Measurements from ENCODE around the gene POLR2J. TPM values are rescaled to one million over a fixed set of nuclear protein-coding genes. Genes with fewer than 3 reads are reported as not detected.
"Not testable (repeated sequence)": the region's sequence is repeated elsewhere in the genome, so short reads cannot be mapped to it uniquely, and the experiment has no call there.

POLR2J gene
- polyA plus RNA-seq, 1 donor (not counting 4 experiments of a cell fraction or from before 2014, with no cell fraction given): 65.0 TPM

- H3K36me3 ChIP-seq (ENCODE audit: control insufficient read depth in 2 of 2, extremely low read depth in 1 of 2, insufficient read depth in 2 of 2, low read length in 2 of 2); DNase-seq (ENCODE audit: low read depth, low spot score); H3K27ac ChIP-seq (ENCODE audit: control insufficient read depth, insufficient read depth, low read length); H3K9ac ChIP-seq (ENCODE audit: control insufficient read depth, extremely low read depth, insufficient read depth, low read length); H3K27me3 ChIP-seq (ENCODE audit: control insufficient read depth, extremely low read depth, insufficient read depth, low read length); H2AFZ ChIP-seq (ENCODE audit: control insufficient read depth, low read length); FAIRE-seq; H3K79me2 ChIP-seq (ENCODE audit: control insufficient read depth, insufficient read depth, low read length); H3K4me3 ChIP-seq (ENCODE audit: control insufficient read depth in 2 of 3, extremely low read depth in 1 of 3, insufficient read depth in 2 of 3, low read depth in 1 of 3, low read length in 3 of 3); H4K20me1 ChIP-seq (ENCODE audit: control insufficient read depth, extremely low read depth, insufficient read depth, low read length); H3K4me2 ChIP-seq (ENCODE audit: control insufficient read depth, extremely low read depth, insufficient read depth, low read depth, low read length); H3K9me3 ChIP-seq (ENCODE audit: control insufficient read depth, low read depth, low read length); H3K4me1 ChIP-seq (ENCODE audit: control insufficient read depth, extremely low read depth, insufficient read depth, low read length); dilution Hi-C loops (cut with MboI; ENCODE audit: extremely low pct_ligation_motif_present, low sequenced_read_pairs); H3K9me1 ChIP-seq (ENCODE audit: control insufficient read depth, extremely low read depth, insufficient read depth, low read length): not testable (repeated sequence)
Measured at GRCh38 chr7:102520797-102521196, 42.1 kb upstream of the POLR2J start.

GRCh38 chr7:102517550-102518147 is 38.9 kb upstream of the POLR2J start, which contains the start of gene RASA4B:
Gene RASA4B, minus strand, starts transcription at chr7:102517777. Its CDS starts 67 bp downstream, at chr7:102517710.
- dilution Hi-C loops (cut with MboI; ENCODE audit: extremely low pct_ligation_motif_present, low sequenced_read_pairs); H3K9me3 ChIP-seq (ENCODE audit: control insufficient read depth, low read depth, low read length); H3K4me3 ChIP-seq (ENCODE audit: control insufficient read depth in 2 of 3, extremely low read depth in 1 of 3, insufficient read depth in 2 of 3, low read depth in 1 of 3, low read length in 3 of 3); H3K36me3 ChIP-seq (ENCODE audit: control insufficient read depth in 2 of 2, extremely low read depth in 1 of 2, insufficient read depth in 2 of 2, low read length in 2 of 2); H3K27ac ChIP-seq (ENCODE audit: control insufficient read depth, insufficient read depth, low read length); H3K9ac ChIP-seq (ENCODE audit: control insufficient read depth, extremely low read depth, insufficient read depth, low read length); H3K79me2 ChIP-seq (ENCODE audit: control insufficient read depth, insufficient read depth, low read length); H3K4me2 ChIP-seq (ENCODE audit: control insufficient read depth, extremely low read depth, insufficient read depth, low read depth, low read length); H3K27me3 ChIP-seq (ENCODE audit: control insufficient read depth, extremely low read depth, insufficient read depth, low read length); H2AFZ ChIP-seq (ENCODE audit: control insufficient read depth, low read length); H3K4me1 ChIP-seq (ENCODE audit: control insufficient read depth, extremely low read depth, insufficient read depth, low read length); FAIRE-seq; H4K20me1 ChIP-seq (ENCODE audit: control insufficient read depth, extremely low read depth, insufficient read depth, low read length); DNase-seq (ENCODE audit: low read depth, low spot score); H3K9me1 ChIP-seq (ENCODE audit: control insufficient read depth, extremely low read depth, insufficient read depth, low read length): not testable (repeated sequence)

- H3K9me1 ChIP-seq (ENCODE audit: control insufficient read depth, extremely low read depth, insufficient read depth, low read length); FAIRE-seq; DNase-seq (ENCODE audit: low read depth, low spot score); H3K4me2 ChIP-seq (ENCODE audit: control insufficient read depth, extremely low read depth, insufficient read depth, low read depth, low read length); H4K20me1 ChIP-seq (ENCODE audit: control insufficient read depth, extremely low read depth, insufficient read depth, low read length); H3K27ac ChIP-seq (ENCODE audit: control insufficient read depth, insufficient read depth, low read length); H2AFZ ChIP-seq (ENCODE audit: control insufficient read depth, low read length); H3K79me2 ChIP-seq (ENCODE audit: control insufficient read depth, insufficient read depth, low read length); dilution Hi-C loops (cut with MboI; ENCODE audit: extremely low pct_ligation_motif_present, low sequenced_read_pairs); H3K4me3 ChIP-seq (ENCODE audit: control insufficient read depth in 2 of 3, extremely low read depth in 1 of 3, insufficient read depth in 2 of 3, low read depth in 1 of 3, low read length in 3 of 3); H3K4me1 ChIP-seq (ENCODE audit: control insufficient read depth, extremely low read depth, insufficient read depth, low read length); H3K9ac ChIP-seq (ENCODE audit: control insufficient read depth, extremely low read depth, insufficient read depth, low read length); H3K36me3 ChIP-seq (ENCODE audit: control insufficient read depth in 2 of 2, extremely low read depth in 1 of 2, insufficient read depth in 2 of 2, low read length in 2 of 2); H3K27me3 ChIP-seq (ENCODE audit: control insufficient read depth, extremely low read depth, insufficient read depth, low read length); H3K9me3 ChIP-seq (ENCODE audit: control insufficient read depth, low read depth, low read length): not testable (repeated sequence)
Measured at GRCh38 chr7:102516951-102517350, 38.2 kb upstream of the POLR2J start.

GRCh38 chr7:102515889-102516288 is 37.2 kb upstream of the POLR2J start:
- FAIRE-seq; H3K27ac ChIP-seq (ENCODE audit: control insufficient read depth, insufficient read depth, low read length); dilution Hi-C loops (cut with MboI; ENCODE audit: extremely low pct_ligation_motif_present, low sequenced_read_pairs); H4K20me1 ChIP-seq (ENCODE audit: control insufficient read depth, extremely low read depth, insufficient read depth, low read length); DNase-seq (ENCODE audit: low read depth, low spot score); H3K9me1 ChIP-seq (ENCODE audit: control insufficient read depth, extremely low read depth, insufficient read depth, low read length); H3K9me3 ChIP-seq (ENCODE audit: control insufficient read depth, low read depth, low read length); H3K4me2 ChIP-seq (ENCODE audit: control insufficient read depth, extremely low read depth, insufficient read depth, low read depth, low read length); H3K4me3 ChIP-seq (ENCODE audit: control insufficient read depth in 2 of 3, extremely low read depth in 1 of 3, insufficient read depth in 2 of 3, low read depth in 1 of 3, low read length in 3 of 3); H3K27me3 ChIP-seq (ENCODE audit: control insufficient read depth, extremely low read depth, insufficient read depth, low read length); H2AFZ ChIP-seq (ENCODE audit: control insufficient read depth, low read length); H3K36me3 ChIP-seq (ENCODE audit: control insufficient read depth in 2 of 2, extremely low read depth in 1 of 2, insufficient read depth in 2 of 2, low read length in 2 of 2); H3K4me1 ChIP-seq (ENCODE audit: control insufficient read depth, extremely low read depth, insufficient read depth, low read length); H3K9ac ChIP-seq (ENCODE audit: control insufficient read depth, extremely low read depth, insufficient read depth, low read length); H3K79me2 ChIP-seq (ENCODE audit: control insufficient read depth, insufficient read depth, low read length): not testable (repeated sequence)

GRCh38 chr7:102514881-102515721 is 36.4 kb upstream of the POLR2J start:
- H3K4me2 ChIP-seq (ENCODE audit: control insufficient read depth, extremely low read depth, insufficient read depth, low read depth, low read length); H3K27me3 ChIP-seq (ENCODE audit: control insufficient read depth, extremely low read depth, insufficient read depth, low read length); dilution Hi-C loops (cut with MboI; ENCODE audit: extremely low pct_ligation_motif_present, low sequenced_read_pairs); H3K9me3 ChIP-seq (ENCODE audit: control insufficient read depth, low read depth, low read length); H4K20me1 ChIP-seq (ENCODE audit: control insufficient read depth, extremely low read depth, insufficient read depth, low read length); H3K36me3 ChIP-seq (ENCODE audit: control insufficient read depth in 2 of 2, extremely low read depth in 1 of 2, insufficient read depth in 2 of 2, low read length in 2 of 2); H3K79me2 ChIP-seq (ENCODE audit: control insufficient read depth, insufficient read depth, low read length); H2AFZ ChIP-seq (ENCODE audit: control insufficient read depth, low read length); H3K27ac ChIP-seq (ENCODE audit: control insufficient read depth, insufficient read depth, low read length); DNase-seq (ENCODE audit: low read depth, low spot score); H3K4me3 ChIP-seq (ENCODE audit: control insufficient read depth in 2 of 3, extremely low read depth in 1 of 3, insufficient read depth in 2 of 3, low read depth in 1 of 3, low read length in 3 of 3); H3K9ac ChIP-seq (ENCODE audit: control insufficient read depth, extremely low read depth, insufficient read depth, low read length); H3K9me1 ChIP-seq (ENCODE audit: control insufficient read depth, extremely low read depth, insufficient read depth, low read length); H3K4me1 ChIP-seq (ENCODE audit: control insufficient read depth, extremely low read depth, insufficient read depth, low read length): not testable (repeated sequence)
- peak; percentile 69 for FAIRE-seq
